ENCODE measurements around the gene SF1.
A peak's percentile ranks its signal among the peaks of the same experiment; 100 is the strongest.

DNA sequence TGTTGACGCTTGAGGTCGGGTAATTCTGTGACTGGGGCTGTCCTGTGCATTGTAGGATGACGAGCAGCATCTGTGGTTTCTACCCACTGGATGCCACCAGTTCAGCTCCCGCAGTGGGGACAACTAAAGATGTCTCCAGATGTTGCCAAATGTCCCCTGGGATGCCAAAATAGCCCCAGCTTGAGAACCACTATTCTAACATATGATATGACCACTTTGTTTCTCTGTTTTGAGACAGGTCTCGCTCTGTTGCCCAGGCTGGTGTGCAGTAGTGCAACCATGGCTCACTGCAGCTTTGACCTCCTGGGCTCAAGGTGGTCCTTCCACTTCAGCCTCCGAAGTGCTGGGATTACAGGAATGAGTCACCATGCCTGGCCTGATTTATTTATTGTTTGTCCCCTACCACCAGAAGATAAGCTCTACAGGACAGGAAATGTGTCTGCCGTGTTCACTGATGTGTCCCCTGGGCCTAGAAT lies 36.4 kb upstream of the SF1 start:
- TF ChIP-seq MEF2D (tag; conservative IDR thresholded peaks at IDR 0.05; ENCODE audit: low read depth) (no peak), KDM4B (IDR thresholded peaks at IDR 0.05; ENCODE audit: borderline replicate concordance in 2 of 2, low read depth in 1 of 2) (no peak), HDAC3 (IDR thresholded peaks at IDR 0.05; ENCODE audit: borderline replicate concordance, partially characterized antibody) (no peak), TCF7L2 (IDR thresholded peaks at IDR 0.05; ENCODE audit: low read depth, low read length) (no peak), ZNF384 (IDR thresholded peaks at IDR 0.05; ENCODE audit: low read depth, low read length) (no peak), SNRNP70 (optimal IDR thresholded peaks at IDR 0.05; ENCODE audit: low read depth, low read length) (no peak), BHLHE40 (IDR thresholded peaks at IDR 0.05; ENCODE audit: low read length) (no peak), PKNOX1 (IDR thresholded peaks at IDR 0.05) (0 out of 2 replicates have a peak, but pooled peaks have one; percentile 19)
- TF ChIP-seq, protein P1, sequence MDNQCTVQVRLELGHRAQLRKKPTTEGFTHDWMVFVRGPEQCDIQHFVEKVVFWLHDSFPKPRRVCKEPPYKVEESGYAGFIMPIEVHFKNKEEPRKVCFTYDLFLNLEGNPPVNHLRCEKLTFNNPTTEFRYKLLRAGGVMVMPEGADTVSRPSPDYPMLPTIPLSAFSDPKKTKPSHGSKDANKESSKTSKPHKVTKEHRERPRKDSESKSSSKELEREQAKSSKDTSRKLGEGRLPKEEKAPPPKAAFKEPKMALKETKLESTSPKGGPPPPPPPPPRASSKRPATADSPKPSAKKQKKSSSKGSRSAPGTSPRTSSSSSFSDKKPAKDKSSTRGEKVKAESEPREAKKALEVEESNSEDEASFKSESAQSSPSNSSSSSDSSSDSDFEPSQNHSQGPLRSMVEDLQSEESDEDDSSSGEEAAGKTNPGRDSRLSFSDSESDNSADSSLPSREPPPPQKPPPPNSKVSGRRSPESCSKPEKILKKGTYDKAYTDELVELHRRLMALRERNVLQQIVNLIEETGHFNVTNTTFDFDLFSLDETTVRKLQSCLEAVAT (IDR thresholded peaks at IDR 0.05) = no peak
- TF ChIP-seq, protein P2, sequence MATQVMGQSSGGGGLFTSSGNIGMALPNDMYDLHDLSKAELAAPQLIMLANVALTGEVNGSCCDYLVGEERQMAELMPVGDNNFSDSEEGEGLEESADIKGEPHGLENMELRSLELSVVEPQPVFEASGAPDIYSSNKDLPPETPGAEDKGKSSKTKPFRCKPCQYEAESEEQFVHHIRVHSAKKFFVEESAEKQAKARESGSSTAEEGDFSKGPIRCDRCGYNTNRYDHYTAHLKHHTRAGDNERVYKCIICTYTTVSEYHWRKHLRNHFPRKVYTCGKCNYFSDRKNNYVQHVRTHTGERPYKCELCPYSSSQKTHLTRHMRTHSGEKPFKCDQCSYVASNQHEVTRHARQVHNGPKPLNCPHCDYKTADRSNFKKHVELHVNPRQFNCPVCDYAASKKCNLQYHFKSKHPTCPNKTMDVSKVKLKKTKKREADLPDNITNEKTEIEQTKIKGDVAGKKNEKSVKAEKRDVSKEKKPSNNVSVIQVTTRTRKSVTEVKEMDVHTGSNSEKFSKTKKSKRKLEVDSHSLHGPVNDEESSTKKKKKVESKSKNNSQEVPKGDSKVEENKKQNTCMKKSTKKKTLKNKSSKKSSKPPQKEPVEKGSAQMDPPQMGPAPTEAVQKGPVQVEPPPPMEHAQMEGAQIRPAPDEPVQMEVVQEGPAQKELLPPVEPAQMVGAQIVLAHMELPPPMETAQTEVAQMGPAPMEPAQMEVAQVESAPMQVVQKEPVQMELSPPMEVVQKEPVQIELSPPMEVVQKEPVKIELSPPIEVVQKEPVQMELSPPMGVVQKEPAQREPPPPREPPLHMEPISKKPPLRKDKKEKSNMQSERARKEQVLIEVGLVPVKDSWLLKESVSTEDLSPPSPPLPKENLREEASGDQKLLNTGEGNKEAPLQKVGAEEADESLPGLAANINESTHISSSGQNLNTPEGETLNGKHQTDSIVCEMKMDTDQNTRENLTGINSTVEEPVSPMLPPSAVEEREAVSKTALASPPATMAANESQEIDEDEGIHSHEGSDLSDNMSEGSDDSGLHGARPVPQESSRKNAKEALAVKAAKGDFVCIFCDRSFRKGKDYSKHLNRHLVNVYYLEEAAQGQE (IDR thresholded peaks at IDR 0.05; ENCODE audit: borderline replicate concordance) = no peak
- TF ChIP-seq, protein P2 (CRISPR knock-in tag; IDR thresholded peaks at IDR 0.05; ENCODE audit: low read depth) = no peak
- TF ChIP-seq, protein P3, sequence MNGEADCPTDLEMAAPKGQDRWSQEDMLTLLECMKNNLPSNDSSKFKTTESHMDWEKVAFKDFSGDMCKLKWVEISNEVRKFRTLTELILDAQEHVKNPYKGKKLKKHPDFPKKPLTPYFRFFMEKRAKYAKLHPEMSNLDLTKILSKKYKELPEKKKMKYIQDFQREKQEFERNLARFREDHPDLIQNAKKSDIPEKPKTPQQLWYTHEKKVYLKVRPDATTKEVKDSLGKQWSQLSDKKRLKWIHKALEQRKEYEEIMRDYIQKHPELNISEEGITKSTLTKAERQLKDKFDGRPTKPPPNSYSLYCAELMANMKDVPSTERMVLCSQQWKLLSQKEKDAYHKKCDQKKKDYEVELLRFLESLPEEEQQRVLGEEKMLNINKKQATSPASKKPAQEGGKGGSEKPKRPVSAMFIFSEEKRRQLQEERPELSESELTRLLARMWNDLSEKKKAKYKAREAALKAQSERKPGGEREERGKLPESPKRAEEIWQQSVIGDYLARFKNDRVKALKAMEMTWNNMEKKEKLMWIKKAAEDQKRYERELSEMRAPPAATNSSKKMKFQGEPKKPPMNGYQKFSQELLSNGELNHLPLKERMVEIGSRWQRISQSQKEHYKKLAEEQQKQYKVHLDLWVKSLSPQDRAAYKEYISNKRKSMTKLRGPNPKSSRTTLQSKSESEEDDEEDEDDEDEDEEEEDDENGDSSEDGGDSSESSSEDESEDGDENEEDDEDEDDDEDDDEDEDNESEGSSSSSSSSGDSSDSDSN (IDR thresholded peaks at IDR 0.05; ENCODE audit: borderline replicate concordance in 1 of 2, low read depth in 2 of 2, low read length in 2 of 2) = no peak

All from K562 (cell line).